Keratinocyte (primary cell): ENCODE results near the gene LDLR.

Experiments used
- CTCF ChIP-seq, 3 experiments: IDR thresholded peaks in 1 of 3; conservative IDR thresholded peaks in 1 of 3; optimal IDR thresholded peaks in 1 of 3; 2 replicates in 2 of 3; 3 replicates in 1 of 3; pipeline versions ENCODE3 to v1.5.1; 2011; ENCODE audit warnings: low read length in 3 of 3, mild to moderate bottlenecking in 3 of 3, moderate library complexity in 2 of 3, control low read depth in 1 of 3, inconsistent platforms in 1 of 3; ENCODE audit not compliant: insufficient read depth in 2 of 3; ENCODE audit errors: extremely low read depth in 1 of 3
- EZH2 ChIP-seq: IDR thresholded peaks from one replicate; pipeline ENCODE4 v1.6.1; 2012; ENCODE audit warnings: inconsistent platforms, mild to moderate bottlenecking, low read length, moderate library complexity

- TF ChIP-seq CTCF (optimal IDR thresholded peaks at IDR 0.05 in 1 of 3, IDR thresholded peaks at IDR 0.05 in 1 of 3, conservative IDR thresholded peaks at IDR 0.05 in 1 of 3; ENCODE audit: extremely low read depth in 1 of 3, insufficient read depth in 2 of 3, low read length in 3 of 3), result no peak
- no peak for TF ChIP-seq EZH2
These were observed 53.4 kb downstream of the LDLR start for GRCh38 chr19:11142528-11143171.
